H1 (cell line): ENCODE data around the gene MICU2.

Experiments used
- CBX8 ChIP-seq: fragments of 300-800, 300-1000 bp; sonication (generic); IDR thresholded peaks from 2 replicates; pipeline ENCODE4 v1.7.1; 2016; ENCODE audit warnings: low read depth, low read length, borderline replicate concordance
- CTCF ChIP-seq, 3 experiments: IDR thresholded peaks; 1 replicate in 2 of 3; 2 replicates in 1 of 3; pipeline versions ENCODE4 v1.5.1 to v1.6.1; 2011; ENCODE audit warnings: low read length in 3 of 3, mild to moderate bottlenecking in 3 of 3, inconsistent platforms in 2 of 3, low read depth in 1 of 3, moderate library complexity in 1 of 3; ENCODE audit not compliant: insufficient read depth in 1 of 3; ENCODE audit errors: control extremely low read depth in 1 of 3
- EZH2 ChIP-seq: fragments of 200-600 bp; sonication (generic); IDR thresholded peaks from 2 replicates; pipeline ENCODE4 v1.7.1; 2012; ENCODE audit warnings: low read depth, mild to moderate bottlenecking, moderate library complexity, low read length, inconsistent platforms; ENCODE audit not compliant: severe bottlenecking
- GABPA ChIP-seq: IDR thresholded peaks from 2 replicates; pipeline ENCODE4 v1.6.1; 2011; ENCODE audit warnings: mild to moderate bottlenecking, low read length, moderate library complexity, borderline replicate concordance; ENCODE audit not compliant: insufficient read depth
- HDAC6 ChIP-seq: IDR thresholded peaks from one replicate; pipeline ENCODE4 v1.7.1; 2012; ENCODE audit warnings: low read depth, mild to moderate bottlenecking, inconsistent platforms, low read length, moderate library complexity
- POLR2A ChIP-seq, 2 experiments: IDR thresholded peaks; 1 replicate in 1 of 2; 2 replicates in 1 of 2; pipeline ENCODE4 v1.6.1; 2011; ENCODE audit warnings: low read depth in 2 of 2, low read length in 2 of 2, mild to moderate bottlenecking in 2 of 2; ENCODE audit errors: control extremely low read depth in 1 of 2
- RAD21 ChIP-seq, 2 experiments: IDR thresholded peaks in 1 of 2; conservative IDR thresholded peaks in 1 of 2; 2 replicates each; pipeline ENCODE4 v1.6.1; 2011; ENCODE audit warnings: low read depth in 2 of 2, low read length in 2 of 2, improper control_type of control experiment in 1 of 2, inconsistent platforms in 1 of 2, mild to moderate bottlenecking in 1 of 2, moderate library complexity in 1 of 2
- TAF1 ChIP-seq: IDR thresholded peaks from 2 replicates; pipeline ENCODE4 v1.6.1; 2011; ENCODE audit warnings: mild to moderate bottlenecking, low read depth, low read length
- TF ChIP-seq, protein P1 (sequence below): fragments of 300-600 bp; sonication (generic); IDR thresholded peaks from 2 replicates; pipeline ENCODE4 v1.7.1; 2012; ENCODE audit warnings: low read length, moderate library complexity, mild to moderate bottlenecking, inconsistent platforms; ENCODE audit not compliant: insufficient replicate concordance

DNA sequence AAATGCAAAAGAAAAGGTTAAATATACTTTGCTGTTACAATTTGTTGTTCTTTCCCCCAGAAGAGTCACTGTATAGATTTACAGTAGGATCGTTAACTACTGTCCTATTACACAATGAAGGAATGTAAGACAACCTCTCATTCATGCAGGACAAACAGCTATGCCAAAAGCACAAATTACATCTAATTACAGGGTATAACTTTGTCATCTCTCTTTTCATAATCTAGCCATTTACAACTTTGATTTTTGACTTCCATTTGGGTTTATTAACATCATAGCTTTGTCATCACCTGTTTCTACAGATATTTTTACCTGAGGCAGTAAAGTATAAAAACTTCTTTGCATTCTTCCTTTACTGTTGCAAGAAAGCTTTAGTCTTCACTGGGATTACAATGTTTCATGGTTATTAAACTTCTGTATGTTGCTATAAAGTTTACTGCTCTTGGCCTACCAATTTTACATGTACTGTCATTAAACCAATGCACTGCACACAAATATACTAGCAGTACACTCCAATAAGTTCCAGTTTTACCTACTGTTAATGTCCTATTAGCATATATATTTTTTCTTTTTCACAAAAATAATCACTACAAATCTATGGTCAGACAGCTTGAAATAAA lies 18.9 kb downstream of the MICU2 start:
- TF ChIP-seq TAF1 = no peak
- no peak for TF ChIP-seq HDAC6
- TF ChIP-seq, protein P1, sequence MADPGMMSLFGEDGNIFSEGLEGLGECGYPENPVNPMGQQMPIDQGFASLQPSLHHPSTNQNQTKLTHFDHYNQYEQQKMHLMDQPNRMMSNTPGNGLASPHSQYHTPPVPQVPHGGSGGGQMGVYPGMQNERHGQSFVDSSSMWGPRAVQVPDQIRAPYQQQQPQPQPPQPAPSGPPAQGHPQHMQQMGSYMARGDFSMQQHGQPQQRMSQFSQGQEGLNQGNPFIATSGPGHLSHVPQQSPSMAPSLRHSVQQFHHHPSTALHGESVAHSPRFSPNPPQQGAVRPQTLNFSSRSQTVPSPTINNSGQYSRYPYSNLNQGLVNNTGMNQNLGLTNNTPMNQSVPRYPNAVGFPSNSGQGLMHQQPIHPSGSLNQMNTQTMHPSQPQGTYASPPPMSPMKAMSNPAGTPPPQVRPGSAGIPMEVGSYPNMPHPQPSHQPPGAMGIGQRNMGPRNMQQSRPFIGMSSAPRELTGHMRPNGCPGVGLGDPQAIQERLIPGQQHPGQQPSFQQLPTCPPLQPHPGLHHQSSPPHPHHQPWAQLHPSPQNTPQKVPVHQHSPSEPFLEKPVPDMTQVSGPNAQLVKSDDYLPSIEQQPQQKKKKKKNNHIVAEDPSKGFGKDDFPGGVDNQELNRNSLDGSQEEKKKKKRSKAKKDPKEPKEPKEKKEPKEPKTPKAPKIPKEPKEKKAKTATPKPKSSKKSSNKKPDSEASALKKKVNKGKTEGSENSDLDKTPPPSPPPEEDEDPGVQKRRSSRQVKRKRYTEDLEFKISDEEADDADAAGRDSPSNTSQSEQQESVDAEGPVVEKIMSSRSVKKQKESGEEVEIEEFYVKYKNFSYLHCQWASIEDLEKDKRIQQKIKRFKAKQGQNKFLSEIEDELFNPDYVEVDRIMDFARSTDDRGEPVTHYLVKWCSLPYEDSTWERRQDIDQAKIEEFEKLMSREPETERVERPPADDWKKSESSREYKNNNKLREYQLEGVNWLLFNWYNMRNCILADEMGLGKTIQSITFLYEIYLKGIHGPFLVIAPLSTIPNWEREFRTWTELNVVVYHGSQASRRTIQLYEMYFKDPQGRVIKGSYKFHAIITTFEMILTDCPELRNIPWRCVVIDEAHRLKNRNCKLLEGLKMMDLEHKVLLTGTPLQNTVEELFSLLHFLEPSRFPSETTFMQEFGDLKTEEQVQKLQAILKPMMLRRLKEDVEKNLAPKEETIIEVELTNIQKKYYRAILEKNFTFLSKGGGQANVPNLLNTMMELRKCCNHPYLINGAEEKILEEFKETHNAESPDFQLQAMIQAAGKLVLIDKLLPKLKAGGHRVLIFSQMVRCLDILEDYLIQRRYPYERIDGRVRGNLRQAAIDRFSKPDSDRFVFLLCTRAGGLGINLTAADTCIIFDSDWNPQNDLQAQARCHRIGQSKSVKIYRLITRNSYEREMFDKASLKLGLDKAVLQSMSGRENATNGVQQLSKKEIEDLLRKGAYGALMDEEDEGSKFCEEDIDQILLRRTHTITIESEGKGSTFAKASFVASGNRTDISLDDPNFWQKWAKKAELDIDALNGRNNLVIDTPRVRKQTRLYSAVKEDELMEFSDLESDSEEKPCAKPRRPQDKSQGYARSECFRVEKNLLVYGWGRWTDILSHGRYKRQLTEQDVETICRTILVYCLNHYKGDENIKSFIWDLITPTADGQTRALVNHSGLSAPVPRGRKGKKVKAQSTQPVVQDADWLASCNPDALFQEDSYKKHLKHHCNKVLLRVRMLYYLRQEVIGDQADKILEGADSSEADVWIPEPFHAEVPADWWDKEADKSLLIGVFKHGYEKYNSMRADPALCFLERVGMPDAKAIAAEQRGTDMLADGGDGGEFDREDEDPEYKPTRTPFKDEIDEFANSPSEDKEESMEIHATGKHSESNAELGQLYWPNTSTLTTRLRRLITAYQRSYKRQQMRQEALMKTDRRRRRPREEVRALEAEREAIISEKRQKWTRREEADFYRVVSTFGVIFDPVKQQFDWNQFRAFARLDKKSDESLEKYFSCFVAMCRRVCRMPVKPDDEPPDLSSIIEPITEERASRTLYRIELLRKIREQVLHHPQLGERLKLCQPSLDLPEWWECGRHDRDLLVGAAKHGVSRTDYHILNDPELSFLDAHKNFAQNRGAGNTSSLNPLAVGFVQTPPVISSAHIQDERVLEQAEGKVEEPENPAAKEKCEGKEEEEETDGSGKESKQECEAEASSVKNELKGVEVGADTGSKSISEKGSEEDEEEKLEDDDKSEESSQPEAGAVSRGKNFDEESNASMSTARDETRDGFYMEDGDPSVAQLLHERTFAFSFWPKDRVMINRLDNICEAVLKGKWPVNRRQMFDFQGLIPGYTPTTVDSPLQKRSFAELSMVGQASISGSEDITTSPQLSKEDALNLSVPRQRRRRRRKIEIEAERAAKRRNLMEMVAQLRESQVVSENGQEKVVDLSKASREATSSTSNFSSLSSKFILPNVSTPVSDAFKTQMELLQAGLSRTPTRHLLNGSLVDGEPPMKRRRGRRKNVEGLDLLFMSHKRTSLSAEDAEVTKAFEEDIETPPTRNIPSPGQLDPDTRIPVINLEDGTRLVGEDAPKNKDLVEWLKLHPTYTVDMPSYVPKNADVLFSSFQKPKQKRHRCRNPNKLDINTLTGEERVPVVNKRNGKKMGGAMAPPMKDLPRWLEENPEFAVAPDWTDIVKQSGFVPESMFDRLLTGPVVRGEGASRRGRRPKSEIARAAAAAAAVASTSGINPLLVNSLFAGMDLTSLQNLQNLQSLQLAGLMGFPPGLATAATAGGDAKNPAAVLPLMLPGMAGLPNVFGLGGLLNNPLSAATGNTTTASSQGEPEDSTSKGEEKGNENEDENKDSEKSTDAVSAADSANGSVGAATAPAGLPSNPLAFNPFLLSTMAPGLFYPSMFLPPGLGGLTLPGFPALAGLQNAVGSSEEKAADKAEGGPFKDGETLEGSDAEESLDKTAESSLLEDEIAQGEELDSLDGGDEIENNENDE = no peak
- TF ChIP-seq POLR2A (IDR thresholded peaks at IDR 0.05; ENCODE audit: control extremely low read depth in 1 of 2, low read depth in 2 of 2, low read length in 2 of 2) = no peak
- no peak for TF ChIP-seq CBX8
- no peak for TF ChIP-seq RAD21 (IDR thresholded peaks at IDR 0.05 in 1 of 2, conservative IDR thresholded peaks at IDR 0.05 in 1 of 2; ENCODE audit: low read depth in 2 of 2, low read length in 2 of 2)
- no peak for TF ChIP-seq CTCF (IDR thresholded peaks at IDR 0.05; ENCODE audit: control extremely low read depth in 1 of 3, insufficient read depth in 1 of 3, low read depth in 1 of 3, low read length in 3 of 3)
- TF ChIP-seq EZH2 = no peak
- TF ChIP-seq GABPA = no peak
